T-helper 2 cell treated with Interferon-gamma antibody and Interleukin-4, amounts not matched to agents 5 μg/mL and 100 μg/mL, for 36 hours (primary cell): ENCODE measurements around the gene GDF15.
"Not testable (repeated sequence)": the region's sequence is repeated elsewhere in the genome, so short reads cannot be mapped to it uniquely, and the experiment has no call there.

Source experiments
- DNase-seq: peaks from one replicate; pipeline ENCODE4 v3.0.0; 2021; ENCODE audit warnings: low spot score
- H3K27ac Mint-ChIP-seq: one replicate; pipeline ENCODE4 v1.8.0; 2021; ENCODE audit warnings: mild to moderate bottlenecking, mixed read lengths
- H3K27me3 Mint-ChIP-seq: one replicate; pipeline ENCODE4 v1.8.0; 2021; ENCODE audit warnings: low read depth, mixed read lengths
- H3K36me3 Mint-ChIP-seq: one replicate; pipeline ENCODE4 v1.8.0; 2021; ENCODE audit warnings: low read depth, mixed read lengths
- H3K4me1 Mint-ChIP-seq: one replicate; pipeline ENCODE4 v1.8.0; 2021; ENCODE audit warnings: low read depth, mixed read lengths
- H3K4me3 Mint-ChIP-seq: one replicate; pipeline ENCODE4 v1.8.0; 2022; ENCODE audit warnings: mild to moderate bottlenecking, moderate library complexity, mixed read lengths
- H3K9me3 Mint-ChIP-seq: one replicate; pipeline ENCODE4 v1.8.0; 2021; ENCODE audit warnings: mixed read lengths

The GDF15 gene

GRCh38 chr19:18391509-18392075, 5.6 kb downstream of the GDF15 start:
- H3K27ac Mint-ChIP-seq, result no peak overlapping the region
- no peak overlapping the region for H3K4me3 Mint-ChIP-seq
- H3K9me3 Mint-ChIP-seq, result no peaks in the 10 kb centered on the region
- H3K27me3 Mint-ChIP-seq, result peaks cover 54% of the 10 kb centered on the region
- peaks cover 4% of the 10 kb centered on the region for H3K4me1 Mint-ChIP-seq
- no peak for DNase-seq
- H3K36me3 Mint-ChIP-seq, result no peaks in the 10 kb centered on the region

GRCh38 chr19:18392417-18392816, 6.5 kb downstream of the GDF15 start:
- peaks cover 4% of the 10 kb centered on the region for H3K4me1 Mint-ChIP-seq
- H3K27ac Mint-ChIP-seq, result no peak overlapping the region
- peaks cover 48% of the 10 kb centered on the region for H3K27me3 Mint-ChIP-seq
- H3K9me3 Mint-ChIP-seq, result no peaks in the 10 kb centered on the region
- H3K36me3 Mint-ChIP-seq, result no peaks in the 10 kb centered on the region
- no peak overlapping the region for H3K4me3 Mint-ChIP-seq
- no peak for DNase-seq

- H3K4me3 Mint-ChIP-seq, result no peak overlapping the region
- no peak overlapping the region for H3K27ac Mint-ChIP-seq
- H3K27me3 Mint-ChIP-seq, result peaks cover 48% of the 10 kb centered on the region
- peaks cover 6% of the 10 kb centered on the region for H3K4me1 Mint-ChIP-seq
- DNase-seq, result no peak
- H3K36me3 Mint-ChIP-seq, result no peaks in the 10 kb centered on the region
- no peaks in the 10 kb centered on the region for H3K9me3 Mint-ChIP-seq
Measured at GRCh38 chr19:18392926-18393325, 7.0 kb downstream of the GDF15 start.

- Mint-ChIP-seq H3K27me3 (peaks cover 47% of the 10 kb centered on the region), H3K4me3 (no peak overlapping the region), H3K27ac (no peak overlapping the region), H3K4me1 (peaks cover 3% of the 10 kb centered on the region), H3K36me3 (no peaks in the 10 kb centered on the region), H3K9me3 (no peaks in the 10 kb centered on the region)
- no peak for DNase-seq
Measured at GRCh38 chr19:18393836-18394235, 7.9 kb downstream of the GDF15 start.

GRCh38 chr19:18396471-18397241, 10.7 kb downstream of the GDF15 start:
- Mint-ChIP-seq H3K9me3 (no peaks in the 10 kb centered on the region), H3K4me3 (no peak overlapping the region), H3K36me3 (no peaks in the 10 kb centered on the region), H3K27ac (no peak overlapping the region), H3K4me1 (peaks cover 10% of the 10 kb centered on the region), H3K27me3 (peaks cover 25% of the 10 kb centered on the region)
- DNase-seq, result no peak

- Mint-ChIP-seq H3K4me1 (peaks cover 12% of the 10 kb centered on the region), H3K36me3 (no peaks in the 10 kb centered on the region), H3K27me3 (peaks cover 18% of the 10 kb centered on the region), H3K9me3 (no peaks in the 10 kb centered on the region), H3K4me3 (no peak within 1 kb of the TSS), H3K27ac (no peak within 1 kb of the TSS)
- no peak for DNase-seq
Measured at GRCh38 chr19:18397242-18398202, 11.6 kb downstream of the GDF15 start, which contains the start of gene LRRC25. LRRC25 (minus strand) TSS chr19:18397622; CDS start chr19:18396963, 659 bp downstream.

GRCh38 chr19:18399008-18399407, 13.1 kb downstream of the GDF15 start:
- Mint-ChIP-seq H3K27ac (no peak overlapping the region), H3K27me3 (peaks cover 15% of the 10 kb centered on the region)

GRCh38 chr19:18401580-18402112, 15.7 kb downstream of the GDF15 start:
- Mint-ChIP-seq H3K9me3 (no peaks in the 10 kb centered on the region), H3K27ac (no peak overlapping the region)

More at GRCh38 chr19:18399008-18399407, 13.1 kb downstream of the GDF15 start:
- Mint-ChIP-seq H3K9me3 (no peaks in the 10 kb centered on the region), H3K4me3 (no peak overlapping the region), H3K4me1 (peaks cover 12% of the 10 kb centered on the region), H3K36me3 (no peaks in the 10 kb centered on the region)
- no peak for DNase-seq

GRCh38 chr19:18402455-18403248, 16.7 kb downstream of the GDF15 start:
- H3K27ac Mint-ChIP-seq, result peak overlapping the region; percentile 4
- H3K4me1 Mint-ChIP-seq, result peaks cover 10% of the 10 kb centered on the region
- not testable (repeated sequence) for H3K36me3 Mint-ChIP-seq, DNase-seq, H3K4me3 Mint-ChIP-seq, H3K9me3 Mint-ChIP-seq, H3K27me3 Mint-ChIP-seq

More at GRCh38 chr19:18401580-18402112, 15.7 kb downstream of the GDF15 start:
- Mint-ChIP-seq H3K27me3 (peaks cover 11% of the 10 kb centered on the region), H3K36me3 (no peaks in the 10 kb centered on the region), H3K4me1 (peaks cover 12% of the 10 kb centered on the region), H3K4me3 (no peak overlapping the region)
- no peak for DNase-seq

GRCh38 chr19:18405754-18406153, 19.8 kb downstream of the GDF15 start:
- H3K4me3 Mint-ChIP-seq, DNase-seq, H3K27ac Mint-ChIP-seq, H3K27me3 Mint-ChIP-seq, H3K9me3 Mint-ChIP-seq, H3K36me3 Mint-ChIP-seq: not testable (repeated sequence)
- H3K4me1 Mint-ChIP-seq, result peaks cover 10% of the 10 kb centered on the region

- no peaks in the 10 kb centered on the region for H3K9me3 Mint-ChIP-seq
- H3K36me3 Mint-ChIP-seq, result no peaks in the 10 kb centered on the region
- no peak overlapping the region for H3K27ac Mint-ChIP-seq
- H3K4me1 Mint-ChIP-seq, result peaks cover 4% of the 10 kb centered on the region
- no peaks in the 10 kb centered on the region for H3K27me3 Mint-ChIP-seq
- DNase-seq, result no peak
- H3K4me3 Mint-ChIP-seq, result no peak overlapping the region
Measured at GRCh38 chr19:18406749-18407148, 20.8 kb downstream of the GDF15 start.

GRCh38 chr19:18408053-18408476, 22.1 kb downstream of the GDF15 start:
- no peak overlapping the region for H3K27ac Mint-ChIP-seq
- H3K9me3 Mint-ChIP-seq, result no peaks in the 10 kb centered on the region
- no peaks in the 10 kb centered on the region for H3K27me3 Mint-ChIP-seq
- no peak for DNase-seq
- H3K4me3 Mint-ChIP-seq, result no peak overlapping the region
- no peaks in the 10 kb centered on the region for H3K36me3 Mint-ChIP-seq
- peaks cover 3% of the 10 kb centered on the region for H3K4me1 Mint-ChIP-seq

- DNase-seq, result no peak
- no peaks in the 10 kb centered on the region for H3K27me3 Mint-ChIP-seq
Measured at GRCh38 chr19:18412610-18413239, 26.8 kb downstream of the GDF15 start.

More at GRCh38 chr19:18412610-18413239, 26.8 kb downstream of the GDF15 start:
- Mint-ChIP-seq H3K4me3 (no peak overlapping the region), H3K27ac (no peak overlapping the region), H3K4me1 (peaks cover 31% of the 10 kb centered on the region), H3K9me3 (no peaks in the 10 kb centered on the region), H3K36me3 (no peaks in the 10 kb centered on the region)
